OCI-LY1 (cell line): Measurements from ENCODE around the gene SPTSSA.

Experiments
- CTCF ChIP-seq: fragments of 200-600 bp; sonication (generic), shearing (Covaris generic); IDR thresholded peaks from 2 replicates; pipeline ENCODE4 v1.5.1; 2017; ENCODE audit warnings: mild to moderate bottlenecking, antibody characterized with exemption, low read length, moderate library complexity, mixed read lengths
- EZH2 ChIP-seq: fragments of 200-600 bp; sonication (generic), shearing (Covaris generic); IDR thresholded peaks from 2 replicates; pipeline ENCODE4 v1.8.0; 2017; ENCODE audit warnings: borderline replicate concordance, mixed run types, mild to moderate bottlenecking, antibody characterized with exemption, low read length, moderate library complexity, mixed read lengths

DNA sequence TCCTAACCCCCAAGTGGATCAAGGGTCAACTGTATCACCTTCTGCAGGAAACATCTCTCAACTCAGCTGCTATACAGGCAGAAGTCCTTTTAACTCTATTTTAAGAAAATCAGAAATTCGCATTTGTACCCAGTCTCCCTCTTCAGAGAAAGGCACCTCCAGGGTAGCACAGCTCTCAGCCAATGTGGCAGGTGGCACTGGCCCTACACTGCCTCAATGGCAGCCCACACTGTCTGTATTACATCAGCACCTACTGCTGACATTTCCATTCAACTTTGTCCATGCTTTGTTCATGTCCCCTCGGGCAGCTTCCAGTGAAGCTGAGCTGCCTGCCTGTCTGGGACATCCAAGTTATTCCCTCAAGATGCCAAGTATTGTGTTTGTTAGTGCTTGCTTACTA, 8.8 kb downstream of the SPTSSA start:
- TF ChIP-seq CTCF (no peak), EZH2 (no peak)
